ENCODE results near the gene FKBP4. TPM values are rescaled to one million over a fixed set of nuclear protein-coding genes. Genes with fewer than 3 reads are reported as not detected.

FKBP4 gene
- total RNA-seq, 1 donor from 2014 or later = 127 TPM

- no peak for DNase-seq (ENCODE audit: extremely low spot score, unreplicated experiment)
- H3K9me3 Mint-ChIP-seq = no peaks in the 10 kb centered on the region
- no peak overlapping the region for H3K4me3 Mint-ChIP-seq
- peaks cover 17% of the 10 kb centered on the region for H3K36me3 Mint-ChIP-seq
- TF ChIP-seq, protein P1, sequence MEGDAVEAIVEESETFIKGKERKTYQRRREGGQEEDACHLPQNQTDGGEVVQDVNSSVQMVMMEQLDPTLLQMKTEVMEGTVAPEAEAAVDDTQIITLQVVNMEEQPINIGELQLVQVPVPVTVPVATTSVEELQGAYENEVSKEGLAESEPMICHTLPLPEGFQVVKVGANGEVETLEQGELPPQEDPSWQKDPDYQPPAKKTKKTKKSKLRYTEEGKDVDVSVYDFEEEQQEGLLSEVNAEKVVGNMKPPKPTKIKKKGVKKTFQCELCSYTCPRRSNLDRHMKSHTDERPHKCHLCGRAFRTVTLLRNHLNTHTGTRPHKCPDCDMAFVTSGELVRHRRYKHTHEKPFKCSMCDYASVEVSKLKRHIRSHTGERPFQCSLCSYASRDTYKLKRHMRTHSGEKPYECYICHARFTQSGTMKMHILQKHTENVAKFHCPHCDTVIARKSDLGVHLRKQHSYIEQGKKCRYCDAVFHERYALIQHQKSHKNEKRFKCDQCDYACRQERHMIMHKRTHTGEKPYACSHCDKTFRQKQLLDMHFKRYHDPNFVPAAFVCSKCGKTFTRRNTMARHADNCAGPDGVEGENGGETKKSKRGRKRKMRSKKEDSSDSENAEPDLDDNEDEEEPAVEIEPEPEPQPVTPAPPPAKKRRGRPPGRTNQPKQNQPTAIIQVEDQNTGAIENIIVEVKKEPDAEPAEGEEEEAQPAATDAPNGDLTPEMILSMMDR (conservative IDR thresholded peaks at IDR 0.05) = no peak
- peak overlapping the region; percentile 10 for H3K27ac Mint-ChIP-seq
- H3K27me3 Mint-ChIP-seq = no peaks in the 10 kb centered on the region
- H3K4me1 Mint-ChIP-seq (ENCODE audit: unreplicated experiment) = peaks cover 30% of the 10 kb centered on the region
Observed at GRCh38 chr12:2844786-2845185, 50.0 kb downstream of the FKBP4 start.

DNA sequence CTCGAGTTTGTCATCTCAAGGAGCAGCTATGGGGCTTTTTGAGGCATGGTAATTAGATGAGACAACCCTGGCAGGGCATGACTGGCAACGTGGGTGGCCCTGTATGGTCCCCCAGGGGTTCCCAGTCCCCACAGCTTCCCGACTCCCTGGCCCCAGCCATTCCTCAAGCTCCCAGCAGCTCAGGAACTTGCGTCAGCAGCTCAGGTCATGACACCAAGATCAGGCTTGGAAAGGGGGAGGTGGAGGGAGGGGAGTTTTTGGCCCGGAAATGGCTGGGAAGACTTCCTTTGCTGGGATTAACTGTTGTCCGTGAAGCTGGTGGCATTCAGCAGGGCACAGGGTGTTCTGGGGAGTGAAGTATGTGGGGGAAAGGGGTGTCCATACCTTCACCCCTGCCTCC lies 50.5 kb downstream of the FKBP4 start:
- DNase-seq (ENCODE audit: extremely low spot score, unreplicated experiment) = no peak
- TF ChIP-seq, protein P1 (conservative IDR thresholded peaks at IDR 0.05) = no peak
- Mint-ChIP-seq H3K4me1 (ENCODE audit: unreplicated experiment) (peaks cover 32% of the 10 kb centered on the region), H3K36me3 (peaks cover 15% of the 10 kb centered on the region), H3K4me3 (no peak overlapping the region), H3K27me3 (no peaks in the 10 kb centered on the region), H3K9me3 (no peaks in the 10 kb centered on the region), H3K27ac (no peak overlapping the region)

GRCh38 chr12:2851931-2852330 lies 57.2 kb downstream of the FKBP4 start:
- Mint-ChIP-seq H3K4me3 (no peak overlapping the region), H3K9me3 (no peaks in the 10 kb centered on the region), H3K27ac (no peak overlapping the region), H3K4me1 (ENCODE audit: unreplicated experiment) (peaks cover 26% of the 10 kb centered on the region), H3K27me3 (no peaks in the 10 kb centered on the region), H3K36me3 (peaks cover 11% of the 10 kb centered on the region)
- TF ChIP-seq, protein P1 (conservative IDR thresholded peaks at IDR 0.05) = no peak
- no peak for DNase-seq (ENCODE audit: extremely low spot score, unreplicated experiment)

- no peaks in the 10 kb centered on the region for H3K9me3 Mint-ChIP-seq
- peaks cover 5% of the 10 kb centered on the region for H3K36me3 Mint-ChIP-seq
- no peaks in the 10 kb centered on the region for H3K27me3 Mint-ChIP-seq
- TF ChIP-seq, protein P1 (conservative IDR thresholded peaks at IDR 0.05) = peak; percentile 92
- peaks cover 25% of the 10 kb centered on the region for H3K4me1 Mint-ChIP-seq (ENCODE audit: unreplicated experiment)
- peak overlapping the region; percentile 12 for H3K27ac Mint-ChIP-seq
- DNase-seq (ENCODE audit: extremely low spot score, unreplicated experiment) = peak; percentile 86
- H3K4me3 Mint-ChIP-seq = no peak overlapping the region
Observed at GRCh38 chr12:2853626-2854025, 58.9 kb downstream of the FKBP4 start.

Other genes starting within 250 kb of the FKBP4 start
- gene ITFG2, start 17.7 kb downstream of the FKBP4 start, total RNA-seq (ENCODE audit: low replicate concordance) = 41.8 and 85.8 TPM in 2 replicates
- gene NRIP2, start 40.1 kb downstream of the FKBP4 start, total RNA-seq (ENCODE audit: low replicate concordance) = 1.2 TPM in 1 of 2 replicates, not detected in the other
- not detected in 2 replicates for gene TEX52, start 62.1 kb downstream of the FKBP4 start, total RNA-seq (ENCODE audit: low replicate concordance)
- gene FOXM1, start 82.2 kb downstream of the FKBP4 start, total RNA-seq (ENCODE audit: low replicate concordance) = 53.9 and 68.6 TPM in 2 replicates
- 46.8 and 51.7 TPM in 2 replicates for gene RHNO1, start 82.3 kb downstream of the FKBP4 start, total RNA-seq (ENCODE audit: low replicate concordance)
- gene TULP3, start 95.9 kb downstream of the FKBP4 start, total RNA-seq (ENCODE audit: low replicate concordance) = 26.5 and 58.9 TPM in 2 replicates
- 10.8 and 21.6 TPM in 2 replicates for gene TEAD4, start 164.4 kb downstream of the FKBP4 start, total RNA-seq (ENCODE audit: low replicate concordance)

All from type B pancreatic cell (in vitro differentiated cells).